Hematopoietic multipotent progenitor cell treated with erythropoietin and hydrocortisone succinate and interleukin-3 and kit ligand, for 17 days (in vitro differentiated cells): ENCODE data around the gene B3GAT3.
"Not testable (repeated sequence)": the region's sequence is repeated elsewhere in the genome, so short reads cannot be mapped to it uniquely, and the experiment has no call there.

Experiments
- DNase-seq: peaks from one replicate; pipeline ENCODE4 v3.0.0-alpha.2; 2015; ENCODE audit warnings: low spot score

The B3GAT3 gene

DNA sequence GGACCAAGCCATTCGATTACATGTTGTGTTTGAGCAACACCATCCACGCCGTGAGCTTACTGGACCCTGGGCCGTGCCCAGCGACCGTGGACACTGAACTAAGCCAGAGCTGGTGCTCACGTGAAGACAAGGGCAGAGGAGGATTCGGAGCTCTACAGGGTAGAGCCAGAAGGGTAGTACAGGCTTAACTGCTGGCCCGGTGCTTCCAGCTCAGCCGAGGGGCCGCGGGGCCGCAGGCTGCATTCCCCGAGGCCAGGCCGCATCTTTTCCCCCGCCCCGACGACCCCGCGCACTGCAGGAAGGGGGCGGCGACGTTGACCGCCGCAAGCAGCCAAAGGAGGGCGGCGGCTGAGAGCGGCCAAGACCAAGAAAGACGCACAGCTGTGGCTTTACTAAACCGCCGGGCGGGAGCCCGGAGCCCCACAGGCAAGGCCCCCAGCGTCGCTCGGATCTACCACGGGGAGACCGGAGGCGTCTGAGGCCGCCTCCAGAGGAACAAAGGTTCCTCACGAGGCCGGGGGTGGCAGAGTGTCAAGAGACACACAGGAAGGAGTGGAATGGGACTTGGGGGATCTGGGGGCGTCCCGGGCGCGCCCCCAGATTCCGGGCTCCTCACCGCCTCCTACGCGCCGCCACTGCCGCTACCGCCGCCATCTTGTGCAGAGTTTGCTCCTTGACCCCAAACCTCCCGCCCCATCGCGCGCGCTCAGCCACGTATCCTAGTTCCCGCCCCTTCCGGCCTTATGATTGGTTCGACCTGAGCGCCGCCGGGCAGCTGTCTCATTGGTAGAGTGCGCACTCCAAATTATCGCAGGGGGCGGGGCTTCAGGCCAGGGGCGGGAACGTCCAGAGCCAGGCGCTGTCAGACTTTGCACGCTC is 24.4 kb upstream of the B3GAT3 start, which contains the start of gene GANAB:
Gene GANAB, minus strand, starts transcription at position 668 of the 879 bp plus-strand sequence. Its CDS starts 14 bp downstream, at position 654.
- DNase-seq = peak; percentile 98

DNA sequence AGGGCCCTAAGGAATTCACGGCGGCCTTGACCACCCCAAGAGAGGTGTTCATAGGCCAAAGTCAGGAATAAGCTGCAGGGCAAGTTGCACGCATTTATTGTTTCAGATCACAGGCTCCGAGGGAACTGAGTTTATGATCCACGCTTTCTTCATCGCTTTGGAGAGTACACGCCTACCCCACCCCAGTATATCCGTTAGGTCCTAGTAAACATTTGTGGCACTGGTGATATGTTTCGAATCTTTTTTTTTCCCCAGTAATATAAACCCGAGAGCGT is 23.8 kb upstream of the B3GAT3 start:
- no peak for DNase-seq

DNA sequence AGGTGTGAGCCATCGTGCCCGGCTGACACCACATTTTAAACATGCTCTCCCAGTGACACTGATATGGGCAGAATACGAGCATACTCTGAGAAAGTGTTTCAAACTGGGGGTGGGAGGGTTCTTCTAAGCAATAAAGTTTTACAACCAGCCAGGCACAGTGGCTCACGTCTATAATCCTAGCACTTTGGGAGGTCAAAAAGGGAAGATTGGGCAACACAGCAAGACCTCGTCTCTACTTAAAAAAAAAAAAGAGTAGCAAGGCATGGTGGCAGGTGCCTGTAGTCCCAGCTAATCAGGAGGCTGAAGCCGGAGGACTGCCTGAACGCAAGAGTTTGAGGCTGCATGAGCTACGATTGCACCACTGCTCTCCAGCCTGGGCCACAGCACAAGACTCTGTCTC is 22.4 kb upstream of the B3GAT3 start:
- DNase-seq = no peak

DNA sequence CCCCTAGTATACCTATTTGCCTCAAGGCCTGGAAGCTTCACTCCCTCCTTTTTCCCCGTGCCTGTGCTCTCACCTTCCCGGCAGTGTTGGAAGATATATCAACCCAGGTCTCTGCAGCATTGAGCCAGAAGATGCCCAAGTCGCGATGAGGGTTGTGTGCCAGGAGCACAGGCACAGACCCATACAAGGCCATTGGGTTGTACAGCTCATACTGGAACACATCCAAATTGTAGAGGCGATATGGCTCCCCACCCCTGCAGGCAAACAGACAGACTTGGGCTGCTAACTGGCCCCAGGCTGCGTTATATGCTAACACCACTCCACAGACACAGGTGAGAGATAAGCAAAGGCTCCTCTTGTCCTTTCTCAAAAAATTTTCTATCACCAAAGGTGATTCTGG is 10.7 kb upstream of the B3GAT3 start:
- DNase-seq = no peak

DNA sequence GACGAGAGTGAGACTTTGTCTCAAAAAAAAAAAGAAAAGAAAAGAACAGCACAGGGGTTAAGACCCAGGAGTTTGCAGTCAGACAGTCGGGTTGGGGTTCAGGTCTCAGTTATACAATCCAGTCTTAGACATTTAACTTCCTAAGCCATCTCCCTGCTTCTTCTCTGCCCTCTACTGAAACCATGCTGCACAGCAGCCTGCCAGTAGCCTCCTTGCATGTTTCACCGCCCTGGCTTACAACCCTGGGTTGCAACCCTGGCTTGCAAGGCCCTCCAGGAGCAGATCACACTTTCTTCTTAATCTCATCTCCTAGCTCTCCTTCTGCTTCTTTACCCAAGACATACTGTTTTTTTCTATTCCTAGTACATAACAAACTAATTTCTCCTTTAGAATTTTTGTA is 5.9 kb upstream of the B3GAT3 start:
- no peak for DNase-seq

DNA sequence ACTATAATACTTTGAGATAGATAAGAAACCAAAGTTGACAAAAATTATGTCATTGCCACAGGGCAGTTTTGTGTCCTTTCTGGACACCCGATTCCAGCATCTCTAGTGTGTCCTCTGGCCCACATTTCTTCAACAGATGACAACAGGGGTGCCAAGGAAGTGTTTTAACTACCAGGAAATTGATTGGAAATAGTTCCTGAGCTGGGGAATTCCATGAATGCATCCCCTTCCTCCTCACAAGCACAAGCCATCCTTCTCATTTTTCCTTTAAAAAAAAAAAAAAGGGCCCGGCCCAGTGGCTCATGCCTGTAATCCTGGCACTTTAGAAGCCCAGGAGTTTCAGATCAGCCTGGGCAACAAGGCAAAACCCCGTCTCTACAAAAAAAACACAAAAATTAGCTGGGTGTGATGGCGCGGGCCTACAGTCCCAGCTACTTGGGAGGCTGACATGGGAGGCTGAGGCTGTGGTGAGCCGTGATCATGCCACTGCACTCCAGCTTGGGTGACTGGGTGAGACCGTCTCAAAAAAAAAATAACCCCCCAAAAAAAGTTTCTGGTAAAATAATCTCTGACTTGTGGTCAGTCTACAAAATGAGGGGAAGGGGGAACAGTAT is 797 bp upstream of the B3GAT3 start:
- DNase-seq = no peak

DNA sequence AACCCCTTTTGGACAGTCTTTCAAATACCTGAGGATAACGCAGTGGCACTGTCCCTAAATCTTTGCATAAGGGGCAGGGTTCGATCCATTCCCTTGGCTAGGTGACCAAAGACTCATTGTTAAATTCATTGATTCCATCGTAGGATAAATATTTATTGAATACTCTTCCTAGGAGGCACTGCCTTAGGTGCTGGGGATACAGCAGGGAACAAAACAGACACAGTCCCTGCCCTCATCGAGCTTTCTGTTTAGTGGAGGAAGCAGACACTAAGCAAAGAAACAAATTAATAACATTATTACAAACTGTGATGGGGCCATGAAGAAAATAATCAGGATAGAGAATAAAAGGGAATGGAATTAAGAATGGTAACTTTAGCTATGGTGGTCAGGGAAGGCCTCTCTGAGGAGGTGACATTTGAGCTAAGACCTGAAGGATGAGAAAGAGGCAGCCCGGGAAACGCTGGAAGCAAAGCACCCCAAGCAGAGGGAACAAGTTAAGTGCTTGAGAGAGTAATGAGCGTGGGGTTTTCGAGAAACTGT is 689 bp downstream of the B3GAT3 start:
- DNase-seq = no peak

DNA sequence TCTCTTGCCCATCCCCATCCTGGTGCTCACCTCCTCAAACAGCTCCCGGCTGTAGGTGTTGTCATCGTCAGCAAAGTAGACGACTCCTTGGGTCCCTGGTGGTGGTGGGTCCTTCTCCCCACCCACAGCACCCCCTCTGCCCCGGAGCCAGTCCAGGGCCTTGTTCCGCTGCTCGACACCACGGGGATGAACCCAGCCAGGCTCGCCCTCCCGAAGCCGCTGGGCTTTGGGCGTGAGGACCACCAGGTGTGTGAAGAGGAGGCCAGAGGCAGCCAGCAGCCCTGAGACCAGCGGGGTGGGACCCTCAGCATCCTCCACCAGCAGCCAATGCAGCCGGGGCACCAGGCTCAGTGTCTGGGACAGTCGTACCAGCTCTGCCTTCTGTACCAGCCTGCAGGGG is 4.8 kb downstream of the B3GAT3 start:
- not testable (repeated sequence) for DNase-seq

DNA sequence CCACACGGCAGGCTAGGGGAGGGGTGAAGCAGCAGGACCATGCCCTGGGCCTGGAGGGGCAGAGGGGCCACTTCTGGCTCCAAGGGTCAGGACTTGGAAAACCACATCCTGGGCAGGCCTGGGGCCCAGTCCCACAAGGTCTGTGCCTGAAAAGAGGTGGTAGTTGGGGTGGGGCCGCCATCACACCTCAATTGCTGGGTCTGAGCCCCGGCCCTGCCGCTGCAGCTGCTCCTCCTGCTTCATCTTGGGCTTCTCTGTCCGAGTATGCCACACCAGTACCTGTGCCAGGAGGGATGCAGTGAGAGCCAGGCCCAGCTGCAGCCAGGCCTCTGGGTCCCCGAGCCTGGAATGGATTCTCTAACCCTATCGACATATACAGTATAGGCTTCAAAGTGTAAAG is 6.3 kb downstream of the B3GAT3 start:
- DNase-seq = no peak

DNA sequence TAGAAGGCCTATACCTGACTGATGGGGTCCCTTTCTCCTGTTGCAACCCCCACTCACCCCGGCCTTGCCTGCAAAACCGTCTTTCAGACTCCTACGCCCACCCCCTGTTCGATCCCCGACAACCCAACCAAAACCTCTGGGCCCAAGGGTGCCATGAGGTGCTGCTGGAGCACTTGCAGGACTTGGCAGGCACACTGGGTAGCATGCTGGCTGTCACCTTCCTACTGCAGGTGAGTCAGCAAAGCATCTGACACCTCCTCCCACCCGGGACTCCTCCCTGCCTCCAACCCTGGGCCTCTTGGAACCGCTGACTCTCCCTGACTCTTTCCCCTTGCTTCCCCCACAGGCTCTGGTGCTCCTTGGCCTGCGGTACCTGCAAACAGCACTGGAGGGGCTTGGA is 7.5 kb downstream of the B3GAT3 start:
- peak; percentile 68 for DNase-seq

DNA sequence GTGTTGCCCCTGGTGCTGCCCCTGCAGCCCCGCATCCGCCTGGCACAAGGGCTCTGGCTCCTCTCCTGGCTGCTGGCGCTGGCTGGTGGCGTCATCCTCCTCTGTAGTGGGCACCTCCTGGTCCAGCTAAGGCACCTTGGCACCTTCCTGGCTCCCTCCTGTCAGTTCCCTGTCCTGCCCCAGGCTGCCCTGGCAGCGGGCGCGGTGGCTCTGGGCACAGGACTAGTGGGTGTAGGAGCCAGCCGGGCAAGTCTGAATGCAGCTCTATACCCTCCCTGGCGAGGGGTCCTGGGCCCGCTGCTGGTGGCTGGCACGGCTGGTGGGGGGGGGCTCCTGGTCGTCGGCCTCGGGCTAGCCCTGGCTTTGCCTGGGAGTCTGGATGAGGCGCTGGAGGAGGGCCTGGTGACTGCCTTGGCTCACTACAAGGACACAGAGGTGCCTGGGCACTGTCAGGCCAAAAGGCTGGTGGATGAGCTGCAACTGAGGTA is 8.5 kb downstream of the B3GAT3 start:
- no peak for DNase-seq

DNA sequence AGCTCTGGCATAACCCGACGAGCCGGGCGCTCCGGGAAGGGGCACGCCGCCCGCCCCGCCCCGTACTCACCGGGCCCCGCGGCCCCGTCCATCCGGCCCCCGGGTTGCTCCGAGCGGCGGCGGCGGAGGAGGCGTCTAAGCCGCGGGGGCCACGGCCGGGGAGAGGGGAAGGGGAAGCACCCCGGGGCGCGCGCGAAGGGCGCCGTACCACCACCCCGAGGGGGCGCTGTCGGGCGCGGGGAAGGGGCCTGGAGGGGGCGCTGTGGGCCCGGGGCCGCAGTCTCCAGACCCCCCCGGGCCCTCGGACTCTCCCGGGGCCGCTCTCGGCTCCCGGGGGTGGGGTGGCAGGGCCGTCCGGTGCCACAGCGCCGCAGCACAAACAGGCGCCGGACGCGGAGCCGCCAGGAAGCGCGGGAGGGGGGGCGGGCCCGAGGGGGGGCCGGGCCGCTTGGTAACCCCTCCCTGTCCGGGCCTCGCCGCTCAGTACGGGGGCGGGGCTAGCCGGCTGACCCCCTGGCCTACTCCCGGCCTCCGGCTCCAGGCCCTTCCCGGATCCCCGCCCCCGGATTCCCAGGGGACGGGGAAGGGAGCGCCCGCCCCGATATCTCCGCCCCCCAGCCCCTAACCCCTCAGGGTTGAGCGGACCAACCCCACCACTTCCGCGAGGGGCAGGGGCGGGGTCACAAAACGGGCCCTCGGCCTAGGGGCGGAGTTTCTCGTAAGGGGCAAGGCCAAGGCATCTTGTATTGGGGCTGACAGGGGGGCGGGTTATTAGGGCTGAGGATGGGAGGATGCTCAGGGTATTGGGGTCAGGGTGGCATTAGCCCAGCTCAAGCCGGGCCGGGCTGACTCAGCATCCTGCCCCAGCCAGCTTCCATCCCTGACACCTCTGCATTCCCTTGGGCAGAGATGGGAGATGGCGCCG is 9.2 kb downstream of the B3GAT3 start, which contains the start of the genes EML3 and ROM1:
Gene EML3, minus strand, starts transcription at position 410 of the 925 bp plus-strand sequence. Its CDS starts 318 bp downstream, at position 92.
Gene ROM1, plus strand, starts transcription at position 892 of the 925 bp plus-strand sequence. Its CDS starts 25 bp downstream, at position 917.
- DNase-seq = peak; percentile 75

DNA sequence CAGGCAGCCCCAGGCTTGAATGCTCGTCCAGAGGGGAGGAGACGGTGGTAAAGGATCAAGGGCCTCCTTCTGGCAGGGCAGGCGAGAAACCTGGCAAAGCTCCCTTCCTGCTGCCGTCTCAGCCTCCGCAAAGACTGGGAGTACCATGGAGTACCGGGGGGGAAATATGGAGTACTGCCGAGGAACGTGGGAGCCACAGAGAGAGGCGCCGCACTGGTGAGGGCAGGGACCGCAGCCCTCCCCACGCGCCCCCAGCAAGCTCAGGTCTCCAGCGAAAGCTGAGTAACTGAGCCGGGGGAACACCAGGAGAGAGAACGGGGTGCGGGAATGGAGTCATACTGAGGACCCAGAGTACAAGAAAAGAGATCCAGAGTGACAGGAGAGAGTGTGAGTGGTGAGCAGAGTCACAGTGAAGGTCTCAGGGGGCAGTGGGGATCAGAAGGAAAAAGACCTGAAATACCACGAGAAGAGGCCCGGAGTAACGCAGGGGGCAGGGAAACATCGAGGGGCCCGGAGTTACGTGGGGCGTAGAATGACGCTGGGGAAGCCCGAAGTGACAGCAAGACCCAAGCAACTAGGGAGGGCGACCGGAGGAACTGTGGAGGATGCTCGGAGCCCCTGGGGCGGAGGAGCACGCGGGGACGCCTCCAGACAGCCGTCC is 10.0 kb downstream of the B3GAT3 start:
- no peak for DNase-seq

DNA sequence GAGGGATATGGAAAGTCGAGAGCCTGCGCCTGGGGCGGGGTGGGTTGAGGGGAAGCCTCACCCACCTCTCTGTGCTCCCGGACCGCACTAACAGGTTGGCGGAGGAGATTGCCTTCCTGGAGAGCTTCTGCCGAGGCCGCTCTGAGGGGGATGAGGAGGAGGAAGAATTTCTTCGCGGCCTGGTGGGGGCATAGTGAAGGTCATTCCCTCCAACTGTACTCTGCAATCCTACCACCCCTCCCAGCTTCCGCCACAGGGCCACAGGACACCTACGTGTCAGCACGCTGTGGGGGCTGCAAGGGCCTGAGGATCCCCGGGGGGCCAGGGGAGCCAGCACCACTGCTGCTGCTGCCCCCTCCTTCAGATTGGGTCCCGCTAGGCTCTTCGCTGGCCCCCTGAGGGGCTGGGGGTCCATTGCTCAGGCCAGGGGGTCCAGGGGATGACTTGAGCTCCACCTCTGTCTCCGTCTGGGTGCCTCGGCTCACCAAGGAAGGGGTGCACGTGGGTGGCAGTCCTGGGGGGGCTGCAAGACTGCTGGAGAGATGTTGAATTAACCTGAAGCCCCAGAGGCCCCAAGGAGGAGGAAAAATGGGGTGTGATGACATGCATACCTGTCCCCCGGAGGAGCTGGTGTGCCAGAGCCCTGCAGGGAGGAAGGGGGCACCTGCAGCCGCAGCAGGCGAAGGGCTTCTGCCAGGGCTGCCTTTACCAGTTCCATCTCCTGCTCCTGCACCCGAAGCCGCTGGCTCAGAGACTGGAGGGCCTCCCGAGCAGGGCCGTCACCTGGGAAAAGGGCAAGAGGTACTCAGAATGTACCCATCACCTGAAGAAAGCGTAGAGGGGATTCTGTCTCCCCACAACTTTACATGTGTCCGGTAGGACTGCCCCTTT is 10.7 kb downstream of the B3GAT3 start:
- DNase-seq = no peak

DNA sequence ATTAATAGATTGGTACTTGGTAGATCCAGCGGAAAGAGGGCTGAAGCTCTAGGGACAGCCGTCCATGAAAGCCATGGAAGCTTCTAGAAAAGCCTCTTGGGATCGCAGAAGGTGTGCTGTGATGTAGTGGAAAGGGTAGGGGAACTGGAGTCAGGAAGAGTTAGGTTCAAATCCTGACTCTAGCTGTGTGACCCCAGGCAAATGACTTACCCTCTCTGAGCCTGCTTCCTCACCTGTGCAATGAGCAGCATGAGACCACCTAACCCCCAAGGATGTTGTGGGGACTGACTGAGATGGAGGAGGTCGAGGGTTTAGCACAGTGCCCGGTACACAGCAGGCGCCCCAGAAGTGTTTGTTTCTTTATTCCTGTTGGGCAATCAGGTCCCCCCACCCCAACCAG is 11.4 kb downstream of the B3GAT3 start:
- DNase-seq = no peak

DNA sequence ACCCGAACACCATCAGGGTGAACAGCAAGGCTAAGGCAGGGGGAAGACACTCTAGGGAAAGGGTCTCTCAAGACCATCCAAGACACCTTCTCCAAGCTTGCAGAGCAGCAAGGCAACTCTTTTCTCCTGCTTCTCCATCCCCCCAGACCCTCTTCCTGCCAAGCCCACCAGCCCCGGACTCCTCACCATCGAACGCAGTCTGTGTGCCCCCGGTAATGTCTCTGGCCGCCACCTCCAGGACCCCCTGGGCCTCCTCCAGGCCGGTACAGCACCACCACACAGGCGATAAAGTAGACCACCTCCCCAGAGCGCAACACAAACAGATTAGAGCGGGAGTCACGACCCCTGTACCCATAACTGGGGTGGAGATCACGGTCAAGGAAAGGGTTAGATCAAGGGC is 13.0 kb downstream of the B3GAT3 start:
- no peak for DNase-seq

DNA sequence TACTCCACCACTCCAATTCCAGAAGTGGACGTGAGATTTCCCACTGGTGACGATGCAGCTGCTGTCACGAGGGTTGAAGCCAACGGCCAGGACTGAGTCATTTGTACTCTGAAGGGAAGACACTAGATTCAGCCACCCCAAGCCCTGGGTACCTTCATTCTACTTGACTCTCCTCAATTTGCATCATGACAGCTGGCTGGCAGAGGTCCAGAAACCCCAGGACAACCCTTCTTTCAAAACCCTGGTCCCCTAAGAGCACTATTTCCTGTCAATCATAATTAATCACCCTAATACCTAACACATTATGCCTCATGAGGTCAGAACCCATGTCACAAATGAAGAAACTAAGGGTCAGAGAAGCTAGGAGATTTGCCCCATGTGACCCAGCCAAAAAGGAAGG is 14.1 kb downstream of the B3GAT3 start:
- DNase-seq = no peak

DNA sequence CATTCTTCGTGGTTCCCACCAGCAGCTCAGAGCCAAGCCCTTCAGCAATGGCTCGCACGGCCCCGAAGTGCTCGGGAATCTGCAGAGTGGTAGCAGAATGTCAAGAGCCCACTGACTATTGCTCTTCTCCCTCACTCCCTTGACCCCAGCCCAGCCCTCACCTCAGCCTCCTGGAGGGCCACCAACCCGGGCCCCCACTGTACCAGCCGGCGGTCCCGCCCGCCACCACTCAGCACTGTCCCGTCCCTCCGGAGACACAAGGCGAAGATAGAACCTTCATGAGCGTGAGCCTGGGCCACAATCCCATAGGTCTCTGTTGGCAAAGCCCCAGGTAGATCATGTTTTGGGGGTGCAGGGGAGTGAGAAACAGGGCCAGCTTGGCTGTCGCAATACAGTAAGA is 15.9 kb downstream of the B3GAT3 start:
- DNase-seq = no peak

DNA sequence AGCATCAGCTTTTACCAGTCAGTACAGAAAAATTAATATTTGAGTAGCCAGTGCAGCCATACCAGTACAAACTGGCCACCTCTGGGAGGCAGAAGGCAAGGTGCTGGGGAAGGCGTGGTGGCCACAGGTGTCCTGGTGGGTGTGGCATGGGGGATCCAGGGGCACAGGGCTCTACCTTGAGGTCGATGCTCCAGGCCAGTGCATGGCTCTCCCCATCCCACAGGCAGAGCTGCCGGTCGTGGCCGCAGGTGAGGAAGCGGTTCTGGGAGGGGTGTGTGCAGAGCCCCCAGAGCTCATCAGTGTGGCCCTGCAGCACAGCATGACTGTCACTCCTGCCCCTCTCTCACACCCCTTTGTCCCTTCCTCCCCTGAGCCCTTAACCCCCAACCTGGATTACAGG is 16.3 kb downstream of the B3GAT3 start:
- DNase-seq = no peak

DNA sequence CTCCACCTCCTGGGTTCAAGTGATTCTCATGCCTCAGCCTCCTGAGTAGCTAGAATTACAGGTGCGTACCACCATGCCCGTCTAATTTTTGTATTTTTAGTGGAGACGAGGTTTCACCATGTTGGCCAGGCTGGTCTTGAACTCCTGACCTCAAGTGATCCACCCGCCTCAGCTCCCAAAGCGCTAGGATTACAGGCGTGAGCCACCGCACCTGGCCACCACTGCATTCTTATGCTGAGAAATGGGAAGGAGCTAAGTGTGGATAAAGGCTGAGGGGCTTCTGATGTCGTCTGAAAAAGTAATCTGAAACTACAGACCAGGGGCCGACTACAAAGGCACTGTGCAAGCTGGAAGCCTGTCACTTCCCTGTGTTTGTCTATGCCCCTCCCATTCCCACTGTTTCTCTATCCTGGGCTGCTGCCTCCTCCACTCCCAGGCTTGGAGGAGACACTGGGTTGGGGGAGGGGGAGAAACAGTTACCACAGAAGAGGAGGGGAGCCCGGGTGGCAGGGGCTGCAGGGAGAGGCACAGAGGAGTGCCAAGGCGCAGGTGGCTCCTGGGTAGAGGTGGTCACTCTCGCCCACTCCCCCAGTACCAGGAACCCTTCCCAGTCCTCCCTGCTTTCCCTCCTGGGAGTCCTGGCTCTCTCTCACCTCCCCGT is 17.2 kb downstream of the B3GAT3 start:
- no peak for DNase-seq
